K562 (cell line): ENCODE measurements around the gene MEIS2. TPM values are rescaled to one million over a fixed set of nuclear protein-coding genes. Genes with fewer than 3 reads are reported as not detected.

ENCODE experiments used
- ATAC-seq: fragments of 200-7000 bp; cut with Tn5 transposase; 3 replicates; pipeline ENCODE4 v1.9.1; 2020; ENCODE audit warnings: moderate library complexity
- BruUV-seq: library from RNA; stranded (reverse); fragments of 400-500 nt; replicated peaks from 2 replicates; lab custom pipeline; 2021; lab: Mats Ljungman, UMichigan
- CTCF ChIA-PET: fragments of 300-600 bp; formaldehyde crosslinking; extraction: SDS; loops from one replicate; lab custom pipeline; 2021; ENCODE audit warnings: low intra/inter-chr PET ratio; lab: Yijun Ruan, JAX
- POLR2A ChIA-PET: fragments of 300-600, 350-650 bp; sonication (Branson Sonifier 250); formaldehyde crosslinking; extraction: SDS; loops from one replicate; lab custom pipeline; 2021; ENCODE audit warnings: antibody characterized with exemption, inconsistent platforms; lab: Yijun Ruan, JAX
- DNase-seq, 4 experiments: peaks; one replicate each; pipeline versions ENCODE4 v3.0.0 to v3.0.0-alpha.2; 2011 to 2018; ENCODE audit warnings: low spot score in 3 of 4, mixed read lengths in 3 of 4; ENCODE audit errors: extremely low read depth in 1 of 4
- FAIRE-seq: peaks from 2 replicates; lab custom pipeline; 2011; peaks lifted over from hg19 to GRCh38; lab: Jason Lieb, UNC
- H2AFZ ChIP-seq: 2 replicates; pipeline ENCODE4 v1.6.0; 2011; ENCODE audit warnings: low read depth, low read length, control low read depth, inconsistent platforms
- H3K27ac ChIP-seq: fragments of 200-600 bp; 3 replicates; pipeline ENCODE4 v1.8.0; 2011; ENCODE audit warnings: low read depth, mild to moderate bottlenecking, control low read depth, inconsistent platforms, low read length, moderate library complexity, mixed read lengths; ENCODE audit errors: extremely low read depth
- H3K27me3 ChIP-seq, 2 experiments: fragments of 300-600 bp in 1 of 2; 2 replicates in 1 of 2; 3 replicates in 1 of 2; pipeline versions ENCODE4 v1.6.0 to v1.8.0; 2011; ENCODE audit warnings: inconsistent platforms in 2 of 2, low read length in 2 of 2, mild to moderate bottlenecking in 1 of 2, mixed read lengths in 1 of 2, moderate library complexity in 1 of 2; ENCODE audit not compliant: control insufficient read depth in 2 of 2, insufficient read depth in 2 of 2
- H3K36me3 ChIP-seq: fragments of 300-600 bp; 3 replicates; pipeline ENCODE4 v1.8.0; 2011; ENCODE audit warnings: mild to moderate bottlenecking, low read length, inconsistent platforms; ENCODE audit not compliant: control insufficient read depth, insufficient read depth
- H3K4me1 ChIP-seq, 2 experiments: fragments of 200-600 bp in 1 of 2; replicated peaks in 1 of 2; 2 replicates in 1 of 2; 3 replicates in 1 of 2; pipeline versions ENCODE4 v1.5.1 to v1.8.0; 2011; ENCODE audit warnings: inconsistent platforms in 2 of 2, low read length in 2 of 2, mild to moderate bottlenecking in 1 of 2, mixed read lengths in 1 of 2, moderate library complexity in 1 of 2; ENCODE audit not compliant: control insufficient read depth in 2 of 2, insufficient read depth in 2 of 2
- H3K4me2 ChIP-seq: 2 replicates; pipeline ENCODE4 v1.6.1; 2011; ENCODE audit warnings: low read length, control low read depth, inconsistent platforms, mixed read lengths; ENCODE audit not compliant: insufficient read depth
- H3K4me3 ChIP-seq: fragments of 200-600 bp; sonication (generic), shearing (Covaris generic); 2 replicates; pipeline ENCODE4 v1.5.1; 2016; ENCODE audit warnings: control low read depth, inconsistent platforms
- H3K79me2 ChIP-seq: fragments of 200-600 bp; 3 replicates; pipeline ENCODE4 v1.8.0; 2011; ENCODE audit warnings: low read length, inconsistent platforms; ENCODE audit not compliant: control insufficient read depth, insufficient read depth
- H3K9ac ChIP-seq, 2 experiments: 2 replicates each; pipeline versions ENCODE4 v1.6.0 to v1.6.1; 2011; ENCODE audit warnings: low read depth in 2 of 2, low read length in 2 of 2, control low read depth in 1 of 2, inconsistent platforms in 1 of 2, mild to moderate bottlenecking in 1 of 2, mixed read lengths in 1 of 2; ENCODE audit not compliant: insufficient read depth in 1 of 2
- H3K9me1 ChIP-seq: one replicate; pipeline ENCODE4 v1.6.0; 2011; ENCODE audit warnings: inconsistent platforms, mild to moderate bottlenecking, low read length, moderate library complexity; ENCODE audit not compliant: control insufficient read depth, insufficient read depth
- H3K9me3 ChIP-seq: replicated peaks from 2 replicates; pipeline ENCODE4 v1.5.1; 2011; ENCODE audit warnings: low read depth, low read length, inconsistent platforms; ENCODE audit not compliant: control insufficient read depth, insufficient read depth
- H4K20me1 ChIP-seq: replicated peaks from 2 replicates; pipeline ENCODE4 v1.6.1; 2011; ENCODE audit warnings: low read length, inconsistent platforms, mixed read lengths; ENCODE audit not compliant: control insufficient read depth, insufficient read depth
- BRCA1 ChIP-seq, 2 experiments: fragments of 450-650 bp in 1 of 2; sonication (generic) in 1 of 2; formaldehyde crosslinking in 1 of 2; IDR thresholded peaks; 2 replicates each; pipeline versions ENCODE4 v1.5.0 to v1.6.1; 2017 to 2020; ENCODE audit warnings: mild to moderate bottlenecking in 1 of 2, missing genetic modification reagents in 1 of 2
- CREM ChIP-seq: IDR thresholded peaks from 2 replicates; pipeline ENCODE4 v1.6.1; 2014; ENCODE audit warnings: antibody characterized with exemption, low read depth
- GTF2F1 ChIP-seq: IDR thresholded peaks from 2 replicates; pipeline ENCODE4 v1.6.1; 2011; ENCODE audit warnings: low read depth, low read length, improper control_type of control experiment
- MAFG ChIP-seq: fragments of 450-650 bp; conservative IDR thresholded peaks from 2 replicates; pipeline ENCODE4 v1.6.1; 2016; ENCODE audit warnings: missing genetic modification characterization, missing compliant biosample characterization
- PML ChIP-seq: IDR thresholded peaks from 2 replicates; pipeline ENCODE4 v1.6.1; 2012; ENCODE audit warnings: low read length, inconsistent platforms
- SREBF2 ChIP-seq: sonication (generic); formaldehyde crosslinking; IDR thresholded peaks from 2 replicates; pipeline ENCODE4 v1.4.0; 2020; ENCODE audit warnings: mild to moderate bottlenecking, missing genetic modification reagents
- TAF7 ChIP-seq: fragments of 450-650 bp; IDR thresholded peaks from 2 replicates; pipeline ENCODE4 v1.6.1; 2016; ENCODE audit warnings: missing genetic modification characterization, missing compliant biosample characterization
- TARDBP ChIP-seq: fragments of 450-650 bp; IDR thresholded peaks from 2 replicates; pipeline ENCODE4 v1.6.1; 2016
- ZNF79 ChIP-seq: fragments of 250-450 bp; sonication (Bioruptor Pico); IDR thresholded peaks from 2 replicates; pipeline ENCODE4 v1.4.0; 2020; ENCODE audit warnings: low read depth, mild to moderate bottlenecking, moderate library complexity
- WGBS: fragments of 100-300 bp; shearing (Covaris generic); methylation state at CpG from one replicate; pipeline ENCODE4 v1.1.6; 2016; ENCODE audit warnings: low coverage, mixed read lengths; ENCODE audit not compliant: insufficient coverage; ENCODE audit errors: missing lambda C conversion rate; 5-methylcytosine and 5-hydroxymethylcytosine counted together
- in situ Hi-C: fragments of 300-500 bp; cut with MboI; formaldehyde crosslinking; loops from 4 replicates; pipeline ENCODE4 v1.15.0; 2018; ENCODE audit warnings: inconsistent platforms, mixed read lengths
- intact Hi-C: fragments of 100-400 bp; cut with micrococcal nuclease; formaldehyde crosslinking; loops from 2 replicates; pipeline ENCODE4 v1.14.2; 2022
- polyA plus RNA-seq, 8 experiments: library from polyadenylated mRNA; depleted of rRNA in 4 of 8; stranded (reverse) in 5 of 8; unstranded in 3 of 8; fragments of >200 nt; fragmentation: Nextera tagmentation in 2 of 8; fragmentation: Illumina TruSeq in 1 of 8; extraction: Ambion mirVana in 2 of 8; extraction: Trizol in 1 of 8; gene quantifications; 2 replicates each; pipeline versions ENCODE4 v1.2.1 to v1.2.3, GENCODE V29; 2011 to 2014; ENCODE audit warnings: inconsistent platforms in 1 of 8, missing spikeins in 1 of 8
- total RNA-seq, 7 experiments: library from RNA; depleted of rRNA in 6 of 7; stranded (reverse); fragments of >200 nt in 6 of 7; fragmentation: Illumina TruSeq in 2 of 7; extraction: Trizol in 2 of 7; gene quantifications; 2 replicates each; pipeline versions ENCODE4 v1.2.1 to v1.2.3, GENCODE V29; 2011 to 2021; ENCODE audit warnings: low replicate concordance in 1 of 7
- TF ChIP-seq, protein P1 (sequence below): fragments of 450-650 bp; IDR thresholded peaks from one replicate; pipeline ENCODE4 v1.6.1; 2018; ENCODE audit warnings: mild to moderate bottlenecking, moderate library complexity; ENCODE audit not compliant: partially characterized antibody
- TF ChIP-seq, protein P2 (sequence below): sonication (generic); formaldehyde crosslinking; IDR thresholded peaks from 2 replicates; pipeline ENCODE4 v1.8.0; 2022; ENCODE audit warnings: missing genetic modification reagents, mild to moderate bottlenecking, borderline replicate concordance
- TF ChIP-seq, protein P3 (sequence below), 2 experiments: IDR thresholded peaks; 2 replicates each; pipeline ENCODE4 v1.6.1; 2011; ENCODE audit warnings: borderline replicate concordance in 1 of 2, control low read depth in 1 of 2, low read depth in 1 of 2, low read length in 1 of 2, mild to moderate bottlenecking in 1 of 2, mixed read lengths in 1 of 2, moderate library complexity in 1 of 2; ENCODE audit not compliant: insufficient read depth in 1 of 2, insufficient read length in 1 of 2, poor library complexity in 1 of 2, severe bottlenecking in 1 of 2; ENCODE audit errors: extremely low read depth in 1 of 2

Gene MEIS2
- total and polyA plus RNA-seq, 9 of the 15 experiments (the other 6 are each of a cell fraction or from before 2014, with no cell fraction given), result 7.5 to 64.2 (median 22.3) TPM

DNA sequence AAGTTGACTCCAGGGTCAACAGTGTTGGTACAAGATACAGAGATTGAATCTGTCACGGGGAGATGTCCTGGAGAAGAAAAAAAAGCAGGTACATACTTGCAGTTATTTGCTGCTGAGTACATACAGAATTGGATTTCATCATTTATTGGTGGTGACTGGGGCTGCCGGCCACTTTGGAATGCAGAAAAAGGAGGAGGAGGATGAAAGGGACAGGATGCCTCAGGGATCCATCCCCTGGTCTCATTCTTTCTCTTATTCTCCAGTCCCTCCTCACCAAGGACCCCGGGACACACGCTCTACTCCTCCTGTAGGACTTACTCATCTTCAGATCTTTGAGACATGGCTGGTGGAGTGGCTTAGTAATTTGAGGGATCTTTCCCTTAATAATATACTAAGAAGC lies 30.0 kb upstream of the MEIS2 start:
- in situ Hi-C loops, result loop anchor here (25.0 kb wide), 1 partner anchor 1843 kb away; no protein-coding TSS in a partner anchor
- Histone ChIP-seq H4K20me1 (no peaks in the 10 kb centered on the region), H3K9me1 (no peaks in the 10 kb centered on the region), H3K27me3 (no peaks in the 10 kb centered on the region), H3K9me3 (no peaks in the 10 kb centered on the region), H3K36me3 (no peaks in the 10 kb centered on the region), H3K4me1 (no peaks in the 10 kb centered on the region), H3K4me3 (no peak overlapping the region), H3K4me2 (no peak overlapping the region), H2AFZ (no peak overlapping the region), H3K9ac (no peak overlapping the region), H3K79me2 (no peaks in the 10 kb centered on the region), H3K27ac (no peak overlapping the region)
- DNase-seq (no peak), FAIRE-seq (no peak), ATAC-seq (no peak)
- intact Hi-C loops, result loop anchor here (5.0 to 10.0 kb wide), 2 partner anchors 762 to 1616 kb away; no protein-coding TSS in a partner anchor
- POLR2A ChIA-PET, result no interaction called here
- TF ChIP-seq TARDBP (no peak), SREBF2 (CRISPR knock-in tag) (no peak), ZNF79 (CRISPR knock-in tag) (no peak), GTF2F1 (no peak), CREM (no peak), BRCA1 (IDR thresholded peaks at IDR 0.05) (no peak), BRCA1 (CRISPR knock-in tag; IDR thresholded peaks at IDR 0.05) (no peak), TAF7 (no peak), PML (no peak), MAFG (tag) (no peak)
- TF ChIP-seq, protein P1, sequence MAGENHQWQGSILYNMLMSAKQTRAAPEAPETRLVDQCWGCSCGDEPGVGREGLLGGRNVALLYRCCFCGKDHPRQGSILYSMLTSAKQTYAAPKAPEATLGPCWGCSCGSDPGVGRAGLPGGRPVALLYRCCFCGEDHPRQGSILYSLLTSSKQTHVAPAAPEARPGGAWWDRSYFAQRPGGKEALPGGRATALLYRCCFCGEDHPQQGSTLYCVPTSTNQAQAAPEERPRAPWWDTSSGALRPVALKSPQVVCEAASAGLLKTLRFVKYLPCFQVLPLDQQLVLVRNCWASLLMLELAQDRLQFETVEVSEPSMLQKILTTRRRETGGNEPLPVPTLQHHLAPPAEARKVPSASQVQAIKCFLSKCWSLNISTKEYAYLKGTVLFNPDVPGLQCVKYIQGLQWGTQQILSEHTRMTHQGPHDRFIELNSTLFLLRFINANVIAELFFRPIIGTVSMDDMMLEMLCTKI, result no peak
- TF ChIP-seq, protein P2, sequence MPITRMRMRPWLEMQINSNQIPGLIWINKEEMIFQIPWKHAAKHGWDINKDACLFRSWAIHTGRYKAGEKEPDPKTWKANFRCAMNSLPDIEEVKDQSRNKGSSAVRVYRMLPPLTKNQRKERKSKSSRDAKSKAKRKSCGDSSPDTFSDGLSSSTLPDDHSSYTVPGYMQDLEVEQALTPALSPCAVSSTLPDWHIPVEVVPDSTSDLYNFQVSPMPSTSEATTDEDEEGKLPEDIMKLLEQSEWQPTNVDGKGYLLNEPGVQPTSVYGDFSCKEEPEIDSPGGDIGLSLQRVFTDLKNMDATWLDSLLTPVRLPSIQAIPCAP (CRISPR knock-in tag), result no peak
- TF ChIP-seq, protein P3, sequence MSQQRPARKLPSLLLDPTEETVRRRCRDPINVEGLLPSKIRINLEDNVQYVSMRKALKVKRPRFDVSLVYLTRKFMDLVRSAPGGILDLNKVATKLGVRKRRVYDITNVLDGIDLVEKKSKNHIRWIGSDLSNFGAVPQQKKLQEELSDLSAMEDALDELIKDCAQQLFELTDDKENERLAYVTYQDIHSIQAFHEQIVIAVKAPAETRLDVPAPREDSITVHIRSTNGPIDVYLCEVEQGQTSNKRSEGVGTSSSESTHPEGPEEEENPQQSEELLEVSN (IDR thresholded peaks at IDR 0.05; ENCODE audit: borderline replicate concordance in 1 of 2, extremely low read depth in 1 of 2, insufficient read depth in 1 of 2, insufficient read length in 1 of 2, low read depth in 1 of 2, low read length in 1 of 2, poor library complexity in 1 of 2, severe bottlenecking in 1 of 2), result no peak
- BruUV-seq, result no TSS peak
- 3% methylated on average over 4 of the region's 4 CpGs for WGBS
- CTCF ChIA-PET, result no interaction called here
